NCI-H1417 (cell line): ENCODE results near the gene UNC79.
"Not testable (repeated sequence)": the region's sequence is repeated elsewhere in the genome, so short reads cannot be mapped to it uniquely, and the experiment has no call there.

ENCODE experiments used
- DNase-seq, 3 experiments: peaks; one replicate each; lab custom pipeline; 2025; lab: John Stamatoyannopoulos, UW

UNC79 gene

GRCh38 chr14:93493622-93494021 is 62.9 kb downstream of the UNC79 start:
- DNase-seq, result not testable (repeated sequence)

DNA sequence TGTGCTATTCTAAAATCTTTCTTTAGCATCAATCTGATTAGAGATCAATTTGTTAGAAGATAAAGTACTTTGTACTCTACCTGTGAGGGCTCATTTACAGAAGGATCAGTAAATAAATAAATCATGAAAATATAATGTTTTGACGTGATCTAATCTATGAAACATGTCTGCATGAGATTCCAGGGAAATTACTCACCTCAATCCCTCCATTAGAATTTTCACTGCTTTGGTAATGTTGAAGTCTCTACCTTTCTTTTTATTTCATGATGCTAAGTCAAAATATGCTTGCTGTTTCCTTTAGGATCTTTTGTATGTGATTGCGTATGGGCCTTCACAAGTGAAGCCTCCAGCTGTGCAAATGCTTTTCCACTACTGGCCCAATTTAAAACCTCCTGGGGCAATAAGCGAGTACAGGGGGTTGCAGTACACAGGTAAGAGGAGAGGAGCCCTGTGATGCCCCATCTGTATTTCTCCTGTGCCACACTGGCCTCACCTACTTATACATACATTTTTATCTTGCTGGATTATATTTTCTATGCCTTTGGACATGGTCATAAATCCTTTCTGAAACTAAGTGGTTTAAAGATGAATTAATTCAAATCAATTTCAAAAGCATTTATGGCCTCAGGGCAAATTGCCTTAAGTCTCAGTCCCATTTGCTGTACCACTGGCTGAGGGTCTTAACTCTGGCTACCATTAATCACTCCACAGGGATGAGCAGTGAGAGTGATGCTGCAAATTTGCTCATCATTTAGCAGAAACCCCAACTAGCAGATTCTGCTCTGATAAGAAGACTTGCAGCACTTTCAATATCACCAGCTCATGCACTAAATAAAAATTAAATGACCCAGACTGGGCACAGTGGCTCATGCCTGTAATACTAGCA is 66.4 kb downstream of the UNC79 start:
- DNase-seq, result peak in 2 of 3 experiments; percentile 23 to 72

DNA sequence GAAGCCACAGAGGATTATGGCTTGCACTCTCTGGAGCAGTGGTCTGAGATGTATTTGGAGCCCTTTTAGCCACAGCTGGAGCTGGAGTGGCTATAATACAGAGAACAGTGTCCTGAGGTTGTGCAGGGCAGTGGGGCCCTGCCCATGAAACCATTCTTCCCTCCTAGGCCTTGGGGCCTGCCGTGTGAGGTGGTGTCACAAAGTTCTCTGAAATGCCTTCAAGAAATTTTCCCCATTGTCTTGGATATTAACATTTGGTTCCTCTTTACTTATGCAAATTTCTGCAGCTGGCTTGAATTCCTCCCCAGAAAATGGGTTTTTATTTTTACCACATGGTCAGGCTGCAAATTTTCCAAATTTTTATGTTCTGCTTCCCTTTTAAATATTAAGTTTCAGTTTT is 79.3 kb downstream of the UNC79 start:
- DNase-seq, result no peak

DNA sequence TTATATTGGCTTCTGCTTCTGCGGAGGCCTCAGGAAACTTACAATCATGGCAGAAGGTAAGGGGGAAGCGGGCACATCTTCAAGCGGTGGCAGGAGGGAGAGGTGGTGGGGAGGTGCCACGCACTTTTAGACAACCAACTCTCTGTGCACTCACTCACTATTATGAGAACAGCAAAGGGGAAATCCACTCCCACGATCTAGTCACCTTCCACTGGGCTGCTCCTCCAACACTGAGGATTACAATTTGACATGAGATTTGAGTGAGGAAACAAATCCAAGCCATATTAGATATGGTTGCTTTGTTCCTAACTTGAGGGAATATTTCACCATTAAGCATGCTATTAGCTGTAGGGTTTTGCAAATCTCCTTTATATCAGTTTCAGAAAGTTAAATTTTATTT is 80.3 kb downstream of the UNC79 start:
- no peak for DNase-seq

GRCh38 chr14:93520053-93520607 is 89.4 kb downstream of the UNC79 start:
- peak in 1 of 3 experiments; percentile 13 for DNase-seq

- DNase-seq, result no peak
These were observed 91.5 kb downstream of the UNC79 start for GRCh38 chr14:93522221-93522620.

GRCh38 chr14:93525216-93525615 is 94.5 kb downstream of the UNC79 start:
- DNase-seq, result not testable (repeated sequence)

DNA sequence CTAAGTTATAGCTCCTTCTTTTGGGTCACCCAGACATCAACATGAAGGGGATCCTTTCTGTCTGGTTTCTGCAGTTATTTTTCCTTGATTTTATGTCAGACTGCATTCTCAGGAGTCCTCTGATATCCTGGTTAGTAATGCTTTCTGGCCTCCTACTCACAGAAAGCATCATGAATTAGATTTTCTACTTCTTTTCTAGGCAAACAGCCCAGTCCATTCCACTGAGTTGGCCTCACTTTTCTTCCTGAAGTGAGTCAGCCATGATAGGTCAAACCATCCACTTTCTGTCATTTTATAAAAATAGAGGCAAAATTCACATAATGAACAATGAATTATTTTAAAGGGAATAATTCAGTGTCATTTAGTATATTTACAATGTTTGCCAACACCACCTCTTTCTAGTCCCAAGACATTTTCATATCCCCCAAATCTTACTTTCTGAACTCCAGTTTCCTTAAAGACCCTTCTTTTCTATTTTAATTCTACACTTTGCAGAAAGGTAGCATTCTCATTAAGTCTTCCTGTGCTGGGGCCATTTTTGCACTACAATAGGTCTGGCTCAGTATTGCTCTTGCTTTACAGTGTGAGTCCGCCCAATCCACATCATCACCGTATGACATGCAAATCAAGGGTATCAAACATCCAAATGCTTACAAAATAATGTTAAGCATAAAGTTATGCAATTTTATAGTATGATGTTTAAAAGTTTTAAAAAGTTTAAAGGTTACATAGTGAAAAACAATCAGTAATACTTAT is 95.1 kb downstream of the UNC79 start:
- DNase-seq, result no peak

DNA sequence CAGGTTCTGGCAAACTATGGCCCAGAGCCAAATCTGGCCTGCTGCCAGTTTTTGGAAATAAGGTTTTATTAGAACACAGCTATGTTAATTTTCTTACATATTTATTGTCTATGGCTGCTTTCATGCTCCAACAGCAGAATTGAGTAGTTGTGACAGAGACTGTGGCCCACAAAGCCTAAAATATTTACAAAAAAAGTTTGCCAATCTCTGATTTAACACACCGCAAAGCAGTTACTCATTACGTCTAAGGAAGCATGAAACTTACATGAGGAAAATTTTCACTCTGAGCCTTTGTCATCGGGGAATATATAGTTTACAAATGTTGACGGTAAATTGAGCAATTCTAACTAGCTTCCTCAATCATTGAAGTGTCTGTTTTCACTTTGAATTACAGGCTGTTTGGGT is 96.5 kb downstream of the UNC79 start:
- DNase-seq, result no peak

GRCh38 chr14:93528884-93529558 is 98.3 kb downstream of the UNC79 start:
- peak in 1 of 3 experiments; percentile 40 for DNase-seq

- DNase-seq, result no peak
These were observed 100.9 kb downstream of the UNC79 start for GRCh38 chr14:93531644-93532043.

GRCh38 chr14:93532541-93532940 is 101.8 kb downstream of the UNC79 start:
- DNase-seq, result no peak

DNA sequence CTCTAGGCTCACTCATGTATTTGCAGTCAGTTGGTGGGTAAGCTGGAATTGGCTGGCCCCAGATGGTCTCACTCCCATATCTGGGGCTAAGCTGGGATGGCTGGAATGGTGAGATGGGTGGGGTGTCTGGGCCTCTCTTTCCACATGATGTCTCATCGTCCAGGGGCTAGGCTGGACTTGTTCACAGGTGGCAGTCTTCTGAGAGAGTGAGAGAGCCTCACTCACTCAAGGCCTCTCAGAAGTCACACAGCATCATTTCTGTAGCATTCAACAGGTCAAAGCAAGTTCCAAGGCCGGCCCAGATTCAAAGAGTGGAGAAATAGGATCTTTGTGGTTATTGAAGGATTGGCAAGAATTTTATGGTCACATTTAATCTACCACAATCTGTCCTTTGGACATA is 102.7 kb downstream of the UNC79 start:
- DNase-seq, result no peak

DNA sequence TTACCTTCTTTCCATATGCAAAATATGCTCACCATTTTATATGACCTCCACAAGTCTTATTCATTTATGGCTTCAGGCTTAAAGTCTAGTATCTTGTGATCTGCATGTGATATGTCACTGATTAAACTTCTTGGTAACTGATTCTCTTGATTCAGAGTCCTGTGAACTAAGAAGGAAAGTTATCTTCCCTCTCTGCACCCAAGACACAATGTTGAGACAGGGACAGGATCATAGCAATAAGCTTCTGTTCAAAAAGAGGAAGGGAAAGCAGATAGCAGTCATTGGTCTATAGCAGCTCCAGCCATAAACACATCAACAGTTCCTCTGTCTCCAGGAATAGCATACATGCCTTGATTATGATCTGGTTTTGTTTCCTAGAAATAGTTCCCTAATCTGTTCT is 103.1 kb downstream of the UNC79 start:
- DNase-seq, result no peak

DNA sequence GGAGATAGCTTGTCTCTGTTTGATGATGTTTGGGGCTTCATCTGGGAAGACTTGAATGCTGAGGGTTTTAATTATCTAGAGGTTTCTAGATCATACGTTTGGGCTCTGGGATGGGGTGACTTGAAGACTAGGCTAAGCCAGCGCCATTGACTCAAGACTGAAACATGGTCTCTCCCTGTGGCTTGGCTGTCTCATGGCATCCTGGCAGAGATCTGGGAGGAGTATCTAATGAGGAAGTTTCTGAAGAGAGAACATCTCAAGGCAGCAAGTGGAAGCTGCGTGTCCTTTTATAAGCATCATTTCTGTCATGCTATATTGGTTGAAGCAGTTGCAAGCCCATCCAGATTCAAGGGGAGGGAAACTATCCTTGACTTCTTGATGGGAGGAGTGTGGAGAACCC is 104.8 kb downstream of the UNC79 start:
- no peak for DNase-seq

GRCh38 chr14:93536945-93537344 is 106.2 kb downstream of the UNC79 start:
- peak in 2 of 3 experiments; percentile 7 to 40 for DNase-seq

- peak in 2 of 3 experiments; percentile 44 to 80 for DNase-seq
These were observed 107.2 kb downstream of the UNC79 start for GRCh38 chr14:93537951-93538350.

DNA sequence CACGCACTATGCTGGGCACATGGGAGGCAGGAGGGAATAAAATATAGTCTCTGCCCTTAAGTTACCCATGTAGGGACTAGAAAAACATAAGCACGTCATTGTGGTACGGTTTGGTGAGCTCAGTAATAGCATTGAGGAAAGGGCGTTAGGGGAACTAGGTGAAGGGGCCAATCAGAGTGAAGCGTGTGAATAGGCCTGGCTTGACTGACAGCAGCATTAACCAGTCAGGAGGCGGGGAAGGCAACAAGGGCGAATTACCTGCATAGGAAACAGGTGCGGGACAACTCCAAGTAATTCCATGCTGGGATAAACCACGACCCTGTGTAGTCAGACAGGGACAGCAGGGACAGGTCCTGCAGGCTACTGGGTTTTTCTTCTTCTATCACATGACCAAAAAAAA is 107.7 kb downstream of the UNC79 start:
- peak in 1 of 3 experiments; percentile 41 for DNase-seq

- DNase-seq, result no peak
These were observed 109.5 kb downstream of the UNC79 start for GRCh38 chr14:93540235-93540634.

DNA sequence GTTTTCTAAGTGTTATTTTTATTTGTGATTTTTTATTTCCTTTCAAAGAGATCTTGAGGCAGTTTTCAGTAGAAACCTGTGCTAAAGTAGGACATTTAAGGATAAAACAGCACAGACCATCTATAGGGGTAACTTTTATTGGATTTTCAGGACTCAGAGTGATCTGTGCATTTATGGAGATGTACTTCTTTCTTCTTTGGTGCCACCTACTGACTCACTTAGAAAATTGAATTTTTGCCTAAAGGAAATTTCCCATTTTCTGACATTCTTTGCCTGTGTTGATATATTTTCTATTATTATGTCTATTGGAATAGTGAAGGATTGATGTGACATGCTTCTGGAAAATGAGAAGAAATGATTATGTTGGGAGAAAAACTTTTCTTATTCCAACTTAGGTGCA is 113.0 kb downstream of the UNC79 start:
- DNase-seq, result peak in 1 of 3 experiments; percentile 40

DNA sequence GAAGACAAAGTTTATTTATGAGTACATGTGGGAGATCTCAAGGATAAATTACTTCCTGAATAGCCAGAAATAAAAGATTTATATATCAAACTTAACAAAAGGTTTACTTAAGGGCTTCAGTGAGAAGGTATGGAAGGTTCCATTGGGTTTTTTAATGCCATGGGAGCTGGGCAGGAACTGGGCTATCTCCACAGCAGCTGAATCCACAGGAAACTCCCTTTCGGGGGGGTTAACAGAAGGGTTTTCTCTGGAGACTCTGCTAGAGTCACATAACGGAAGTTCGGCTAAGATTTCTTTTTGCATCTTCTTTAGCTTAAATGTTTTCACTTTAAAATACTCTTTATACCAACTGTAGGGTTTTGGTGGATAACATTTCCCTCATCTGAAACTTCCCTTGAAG is 113.5 kb downstream of the UNC79 start:
- DNase-seq, result no peak

DNA sequence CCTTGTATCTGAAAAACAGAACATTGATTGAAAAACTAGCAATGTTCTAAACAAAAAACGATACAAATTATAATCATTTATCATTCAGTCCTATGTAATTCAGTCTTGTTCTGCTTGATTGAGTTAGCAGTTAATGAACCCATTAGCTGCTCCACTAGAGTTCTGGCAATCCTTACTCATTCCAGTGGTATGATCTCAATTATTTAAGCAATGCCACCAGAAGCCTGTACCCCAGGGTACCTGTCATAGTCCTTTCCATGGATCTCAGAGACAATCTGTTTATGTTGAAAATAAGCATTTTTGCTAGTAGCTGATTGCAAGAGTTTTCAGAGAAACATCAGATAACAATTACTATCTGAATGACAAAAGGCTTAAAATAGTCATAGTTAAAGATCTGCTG is 115.9 kb downstream of the UNC79 start:
- DNase-seq, result no peak
